ENCODE measurements around the gene ARPP19.
"Not testable (repeated sequence)": the region's sequence is repeated elsewhere in the genome, so short reads cannot be mapped to it uniquely, and the experiment has no call there.

Gene ARPP19

DNA sequence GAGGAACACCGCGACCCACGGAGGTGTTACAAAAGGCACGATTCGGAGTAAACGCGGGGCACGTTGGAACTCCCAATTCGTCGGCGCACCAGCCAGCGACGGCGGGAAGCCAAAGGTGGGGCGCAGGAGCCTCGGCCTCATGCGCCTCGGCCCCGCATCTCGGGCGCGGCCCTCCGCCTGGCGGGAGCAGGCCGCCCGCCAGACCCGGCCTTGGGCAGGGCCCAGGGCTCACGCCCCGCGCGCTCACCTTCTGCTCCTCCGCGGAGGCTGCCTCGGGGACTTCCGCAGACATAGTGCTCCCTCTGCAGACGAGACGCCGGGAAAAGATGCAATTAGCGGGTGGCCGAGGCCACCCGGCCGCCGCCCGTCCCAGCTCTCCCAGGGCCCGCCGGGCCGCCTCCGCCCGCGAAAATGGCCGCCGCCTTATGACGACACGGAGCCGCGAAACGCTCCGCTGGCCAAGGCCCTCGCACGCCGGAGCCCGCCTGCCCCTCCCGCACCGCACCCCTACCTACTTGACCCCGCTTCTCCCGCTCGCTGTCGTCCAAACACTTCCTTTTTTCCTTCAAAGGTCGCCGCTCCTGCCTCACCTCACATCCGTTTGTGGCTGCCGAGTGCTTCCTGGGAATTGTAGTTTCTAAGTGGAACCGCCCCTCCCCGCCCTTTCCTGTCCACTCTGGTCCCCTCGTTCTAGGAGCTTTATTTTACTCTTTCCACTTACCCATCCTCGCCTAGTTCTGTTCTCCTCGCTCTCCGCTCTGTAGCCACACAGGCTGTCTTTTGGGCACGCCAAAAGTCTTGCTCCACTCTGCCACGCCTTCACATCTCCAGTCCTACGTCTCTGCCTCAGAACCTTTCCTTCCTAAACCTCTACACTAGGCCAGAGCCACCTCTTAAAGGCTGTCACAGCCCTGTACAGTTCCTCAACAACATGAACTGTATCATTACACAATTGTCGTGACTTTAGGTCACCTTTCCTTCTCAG is at the start of gene ARPP19:
Gene ARPP19, minus strand, starts transcription at position 430 of the 985 bp plus-strand sequence. Its CDS starts 138 bp downstream, at position 292.
- peak; percentile 88 for DNase-seq

GRCh38 chr15:52617026-52617425 is 48.2 kb upstream of the ARPP19 start:
- no peak for DNase-seq

DNA sequence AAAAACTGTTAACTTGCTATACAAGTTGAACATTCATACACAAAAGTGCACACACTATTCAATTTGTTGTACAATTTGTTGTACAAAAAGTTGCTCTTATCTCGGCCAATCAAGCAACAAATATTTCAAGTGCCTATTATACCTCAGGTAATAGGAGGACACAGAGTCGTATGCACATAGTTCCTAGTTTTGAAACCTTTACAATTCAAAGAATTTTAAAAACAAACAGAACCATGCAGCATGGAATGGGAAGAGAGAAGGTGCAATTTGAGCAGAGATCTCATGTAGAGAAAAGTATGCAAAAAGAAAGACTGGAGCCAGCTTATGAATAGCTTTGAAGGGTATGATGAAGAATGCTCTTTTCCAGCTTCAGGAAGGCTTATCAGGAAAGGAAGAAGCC is 46.5 kb upstream of the ARPP19 start:
- DNase-seq: no peak

GRCh38 chr15:52609593-52609992 is 40.8 kb upstream of the ARPP19 start:
- no peak for DNase-seq

GRCh38 chr15:52584414-52584813 is 15.6 kb upstream of the ARPP19 start:
- no peak for DNase-seq

- DNase-seq: no peak
Observed at GRCh38 chr15:52579852-52580251, 11.0 kb upstream of the ARPP19 start.

GRCh38 chr15:52576692-52577091 is 7.9 kb upstream of the ARPP19 start:
- no peak for DNase-seq

GRCh38 chr15:52575573-52575972 is 6.7 kb upstream of the ARPP19 start:
- DNase-seq: not testable (repeated sequence)

DNA sequence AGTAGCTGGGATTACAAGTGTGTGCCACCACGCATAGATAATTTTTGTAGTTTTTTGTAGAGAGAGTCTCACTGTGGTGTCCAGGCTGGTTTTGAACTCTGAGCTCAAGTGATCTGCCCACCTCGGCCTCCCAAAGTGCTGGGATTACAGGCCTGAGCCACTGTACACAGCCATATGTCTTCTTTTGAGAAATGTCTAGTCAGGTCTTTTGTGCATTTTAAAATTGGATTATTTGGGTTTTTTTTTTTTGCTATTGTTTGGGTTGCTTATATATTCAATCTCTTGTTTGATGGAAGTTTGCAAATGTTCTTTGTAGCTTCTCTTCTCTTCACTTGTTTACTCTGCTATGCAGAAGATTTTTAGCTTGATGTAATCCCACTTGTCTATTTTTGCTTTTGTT is 6.2 kb upstream of the ARPP19 start:
- no peak for DNase-seq

DNA sequence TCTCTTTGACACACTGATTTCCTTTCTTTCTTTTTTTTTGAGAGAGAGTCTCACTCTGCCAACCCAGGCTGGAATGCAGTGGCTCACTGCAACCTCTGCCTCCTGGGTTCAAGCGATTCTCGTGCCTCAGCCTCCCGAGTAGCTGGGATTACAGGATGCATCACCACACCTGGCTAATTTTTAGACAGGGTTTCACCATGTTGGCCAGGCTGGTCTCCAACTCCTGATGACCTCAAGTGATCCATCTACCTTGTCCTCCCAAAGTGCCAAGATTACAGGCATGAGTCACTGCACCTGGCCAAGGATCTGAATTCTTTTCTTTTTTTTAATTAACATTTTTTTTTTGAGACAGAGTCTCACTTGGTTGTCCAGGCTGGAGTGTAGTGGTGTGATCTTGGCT is 5.8 kb upstream of the ARPP19 start:
- DNase-seq: not testable (repeated sequence)

DNA sequence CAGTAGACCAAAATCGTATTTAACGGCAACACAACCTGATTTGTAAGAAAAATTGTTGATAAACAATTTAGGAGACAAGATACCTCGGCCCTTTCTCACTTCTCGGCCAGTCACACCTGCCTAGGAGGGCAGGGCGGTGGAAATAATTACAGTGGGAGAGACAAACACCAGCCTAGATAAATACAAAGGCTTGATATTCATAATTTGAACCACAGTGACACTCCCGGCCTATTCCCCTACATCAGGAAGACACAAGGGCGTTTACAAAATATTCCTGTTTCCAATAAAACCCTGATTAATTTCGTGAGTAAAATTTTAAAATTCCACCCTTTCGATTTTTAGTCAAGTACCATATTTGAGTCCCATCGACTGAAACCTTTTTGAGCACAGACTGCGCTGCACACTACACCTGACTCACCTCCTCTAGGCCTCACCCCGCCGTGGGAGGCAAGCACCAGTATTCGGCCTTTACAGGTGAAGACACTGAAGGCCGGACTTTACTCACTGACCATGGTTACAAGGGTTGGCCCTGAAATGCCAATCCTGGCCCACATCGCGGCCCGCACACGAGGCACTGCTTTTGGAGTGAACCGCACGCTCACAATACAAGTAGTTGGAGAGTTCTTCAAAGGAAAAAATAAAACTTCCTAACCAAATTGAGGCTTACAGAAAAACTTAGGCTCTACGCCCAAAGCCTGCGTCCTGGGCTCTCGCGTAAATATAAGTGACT is 794 bp downstream of the ARPP19 start:
- peak; percentile 13 for DNase-seq

- no peak for DNase-seq
Observed at GRCh38 chr15:52566889-52567288, 1.9 kb downstream of the ARPP19 start.

DNA sequence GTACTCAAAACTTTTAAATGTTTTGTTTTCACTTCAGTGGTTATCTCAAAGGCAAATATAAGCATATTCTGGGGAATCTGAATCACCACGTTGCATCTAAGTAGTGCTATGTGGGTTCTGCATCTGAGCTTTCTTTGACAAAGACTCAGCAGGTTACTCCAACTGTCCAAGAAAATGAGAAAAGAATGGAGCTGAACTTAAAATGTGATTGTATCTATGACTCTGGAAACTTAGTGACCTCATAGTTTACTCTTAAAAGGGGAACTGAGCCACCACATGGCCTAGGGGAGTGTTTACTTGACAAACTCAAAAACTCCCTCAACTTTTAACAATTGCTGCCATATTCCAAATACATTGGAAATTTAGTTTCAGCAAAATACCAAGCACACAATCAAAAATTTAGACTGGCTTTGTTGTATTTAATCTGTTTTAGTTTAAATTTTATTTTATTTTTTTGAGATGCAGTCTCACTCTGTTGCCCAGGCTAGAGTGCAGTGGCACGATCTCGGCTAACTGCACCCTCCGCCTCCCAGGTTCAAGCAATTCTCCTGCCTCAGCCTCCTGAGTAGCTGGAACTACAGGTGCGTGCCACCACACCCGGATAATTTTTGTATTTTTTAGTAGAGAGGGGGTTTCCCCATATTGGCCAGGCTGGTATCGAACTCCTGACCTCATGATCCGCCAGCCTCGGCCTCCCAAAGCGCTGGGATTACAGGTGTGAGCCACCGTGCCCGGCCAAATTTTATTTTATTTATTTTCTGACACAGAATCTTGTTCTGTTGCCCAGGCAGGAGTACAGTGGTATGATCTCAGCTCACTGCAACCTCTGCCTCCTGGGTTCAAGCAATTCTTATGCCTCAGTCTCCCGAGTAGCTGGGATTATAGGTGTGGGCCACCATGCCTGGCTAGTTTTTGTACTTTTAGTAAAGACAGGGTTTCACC is 3.1 kb downstream of the ARPP19 start:
- not testable (repeated sequence) for DNase-seq

DNA sequence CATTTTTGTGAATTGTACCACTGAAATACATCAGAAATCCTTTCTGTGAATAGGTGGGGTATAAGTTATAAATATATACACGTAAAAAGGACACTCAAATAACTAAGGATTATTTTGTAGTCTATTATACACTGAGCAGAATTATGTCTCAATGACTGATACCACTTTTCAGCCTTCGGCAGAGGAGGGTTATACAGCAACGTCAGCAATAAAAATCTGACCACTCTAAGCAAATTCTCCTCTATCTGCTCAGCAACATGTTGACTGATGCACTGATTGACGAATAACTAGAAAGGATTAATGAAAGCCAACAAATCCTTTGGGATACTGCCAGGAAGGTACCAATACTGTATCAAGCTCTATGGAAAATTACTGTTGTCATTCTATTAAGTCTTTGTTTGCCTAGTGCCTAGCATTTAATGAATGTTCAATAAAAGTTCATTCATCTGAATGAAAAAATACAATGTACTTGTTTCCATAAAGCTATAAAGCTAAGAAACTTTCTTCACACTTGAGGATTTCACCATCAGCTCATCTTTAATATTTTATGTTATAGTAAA is 5.2 kb downstream of the ARPP19 start:
- DNase-seq: no peak

DNA sequence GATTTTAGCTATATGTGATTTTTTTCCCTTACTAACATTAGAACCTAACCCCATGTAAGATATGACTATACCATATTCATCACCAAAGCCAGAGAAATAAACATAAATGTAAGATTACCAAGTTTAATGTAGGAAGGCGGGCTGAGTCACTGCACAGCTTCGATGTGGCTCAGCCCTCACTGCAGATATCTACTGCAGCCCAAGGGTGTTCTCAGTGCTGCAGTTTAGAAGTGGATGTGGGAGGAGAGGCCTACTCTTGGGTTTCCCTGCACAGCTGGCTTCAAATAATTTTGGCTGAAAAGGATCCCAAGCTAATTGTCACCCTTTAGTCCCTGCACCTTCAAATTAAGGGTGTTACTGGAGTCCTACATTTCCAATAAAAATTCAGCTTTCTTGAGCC is 9.3 kb downstream of the ARPP19 start:
- no peak for DNase-seq

DNA sequence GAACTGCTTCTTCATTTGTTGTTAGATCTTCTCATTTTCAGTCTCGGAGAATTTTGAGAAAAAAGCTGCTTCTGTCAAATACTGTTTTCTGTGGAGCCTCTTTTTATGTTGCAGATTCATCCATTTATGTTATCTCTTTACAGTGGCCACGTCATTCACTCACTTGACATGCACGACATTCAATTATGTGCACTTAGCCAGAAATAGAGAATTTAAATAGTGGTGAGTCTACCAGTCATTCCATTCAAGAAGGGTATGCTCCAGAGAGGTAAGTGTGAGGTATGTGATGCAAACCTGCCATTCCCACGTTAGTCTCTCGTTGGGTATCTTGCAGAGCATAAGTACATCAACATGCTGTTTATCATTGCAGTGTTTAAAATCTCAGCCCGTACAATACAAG is 9.8 kb downstream of the ARPP19 start:
- no peak for DNase-seq

DNA sequence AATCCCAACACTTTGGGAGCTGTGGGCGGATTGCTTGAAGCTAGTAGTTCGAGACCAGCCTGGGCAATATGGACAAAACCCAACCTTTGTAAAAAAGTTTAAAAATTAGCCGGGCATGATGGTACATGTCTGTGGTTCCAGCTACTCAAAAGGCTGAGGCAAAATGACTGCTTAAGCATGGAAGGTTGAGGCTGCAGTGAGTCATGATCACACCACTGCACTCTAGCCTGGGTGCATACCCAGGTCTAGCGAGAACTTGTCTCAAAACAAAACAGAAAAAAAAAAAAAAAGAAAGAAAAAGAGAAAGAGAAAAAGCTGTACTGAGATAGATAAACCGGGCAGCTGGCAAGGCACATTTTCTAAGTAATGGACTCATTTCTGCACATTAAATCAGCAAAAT is 10.6 kb downstream of the ARPP19 start:
- DNase-seq: peak; percentile 14

DNA sequence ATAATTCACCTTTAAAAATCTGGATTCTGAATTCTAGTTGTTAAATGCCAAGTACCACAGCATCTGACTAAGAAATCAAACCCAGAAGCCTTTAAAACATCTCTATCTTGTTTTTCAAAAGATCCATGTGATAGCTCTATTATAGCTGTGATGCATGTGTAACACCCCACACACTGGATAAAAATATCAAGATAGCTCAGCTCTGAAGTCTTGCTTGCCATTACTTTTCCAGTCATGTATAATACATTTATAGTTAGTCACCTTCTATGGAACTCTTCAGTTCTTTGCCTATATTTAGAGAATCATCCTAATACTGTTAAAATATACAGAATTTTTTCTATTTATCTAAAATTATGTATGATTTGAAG is 11.6 kb downstream of the ARPP19 start:
- no peak for DNase-seq

GRCh38 chr15:52556524-52557273 is 12.1 kb downstream of the ARPP19 start:
- no peak for DNase-seq

DNA sequence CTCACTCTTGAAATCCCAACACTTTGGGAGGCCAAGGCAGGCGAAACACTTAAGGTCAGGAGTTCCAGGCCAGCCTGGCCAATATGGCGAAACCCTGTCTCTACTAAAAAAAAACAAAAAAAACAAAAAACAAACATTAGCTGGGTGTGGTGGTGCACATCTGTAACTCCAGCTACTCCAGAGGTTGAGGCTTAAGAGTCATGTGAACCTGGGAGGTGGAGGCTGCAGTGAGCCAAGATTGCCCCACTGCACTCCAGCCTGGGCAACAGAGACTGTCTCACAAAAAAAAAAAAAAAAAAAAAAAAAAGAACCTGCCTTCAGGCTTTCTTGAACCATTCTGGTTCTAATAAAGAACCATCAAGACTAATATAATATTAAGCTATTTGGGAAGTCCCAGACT is 16.5 kb downstream of the ARPP19 start:
- no peak for DNase-seq

DNA sequence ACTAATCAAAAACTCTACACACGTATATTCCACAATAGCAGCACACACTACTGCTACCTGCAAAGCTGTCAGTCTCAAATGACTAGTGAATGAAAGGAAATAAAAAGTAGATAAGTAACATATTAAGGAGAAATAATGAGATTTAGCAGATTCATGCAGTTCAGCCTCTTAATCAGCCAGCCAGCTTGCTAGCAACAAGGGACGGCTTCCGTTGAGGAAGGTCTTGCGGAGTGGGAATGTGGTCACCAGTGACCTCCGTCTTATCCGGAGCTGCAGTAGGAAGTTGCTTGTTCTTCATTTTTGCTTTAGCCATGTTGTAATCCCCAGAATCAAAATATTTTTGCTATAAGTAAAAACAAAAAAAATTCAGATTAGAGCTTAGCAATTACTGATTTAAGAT is 17.1 kb downstream of the ARPP19 start:
- peak; percentile 28 for DNase-seq

DNA sequence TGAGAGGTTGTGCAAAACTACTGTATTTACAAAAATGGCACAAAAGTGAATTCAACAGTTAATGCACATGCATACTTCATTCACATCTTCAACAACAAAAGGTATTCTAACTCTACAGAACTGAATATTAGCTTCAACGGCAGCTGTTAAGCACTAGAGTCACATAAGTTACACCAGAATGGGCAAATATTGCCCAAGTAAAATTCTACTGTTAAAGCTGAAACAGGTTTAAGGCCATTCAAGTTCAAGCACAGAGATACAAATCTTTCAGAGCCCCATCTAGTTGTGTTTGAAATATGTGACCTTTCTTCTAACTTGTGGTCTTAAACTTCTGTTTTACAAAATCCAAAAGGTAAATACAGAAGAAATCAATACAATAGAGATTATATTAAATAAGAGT is 17.6 kb downstream of the ARPP19 start:
- not testable (repeated sequence) for DNase-seq

All from CD4-positive, alpha-beta T cell treated with Interferon gamma for 1 hour (primary cell).